Measurements from ENCODE around the gene PTPN1. TPM values are rescaled to one million over a fixed set of nuclear protein-coding genes. Genes with fewer than 3 reads are reported as not detected.

PTPN1 gene
- total and polyA plus RNA-seq, 2 donors (not counting 3 experiments of a cell fraction or from before 2014, with no cell fraction given), result 41.1 to 64.3 TPM

DNA sequence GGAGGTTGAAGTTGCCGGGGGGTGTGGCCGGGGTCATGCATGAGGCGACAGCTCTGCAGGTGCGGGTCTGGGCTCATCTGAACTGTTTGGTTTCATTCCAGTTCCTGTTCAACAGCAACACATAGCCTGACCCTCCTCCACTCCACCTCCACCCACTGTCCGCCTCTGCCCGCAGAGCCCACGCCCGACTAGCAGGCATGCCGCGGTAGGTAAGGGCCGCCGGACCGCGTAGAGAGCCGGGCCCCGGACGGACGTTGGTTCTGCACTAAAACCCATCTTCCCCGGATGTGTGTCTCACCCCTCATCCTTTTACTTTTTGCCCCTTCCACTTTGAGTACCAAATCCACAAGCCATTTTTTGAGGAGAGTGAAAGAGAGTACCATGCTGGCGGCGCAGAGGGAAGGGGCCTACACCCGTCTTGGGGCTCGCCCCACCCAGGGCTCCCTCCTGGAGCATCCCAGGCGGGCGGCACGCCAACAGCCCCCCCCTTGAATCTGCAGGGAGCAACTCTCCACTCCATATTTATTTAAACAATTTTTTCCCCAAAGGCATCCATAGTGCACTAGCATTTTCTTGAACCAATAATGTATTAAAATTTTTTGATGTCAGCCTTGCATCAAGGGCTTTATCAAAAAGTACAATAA lies 72.5 kb downstream of the PTPN1 start:
- no peak for FAIRE-seq
- H3K9me3 ChIP-seq (replicated peaks; ENCODE audit: control insufficient read depth, insufficient read depth, low read length), result no peaks in the 10 kb centered on the region
- H3K4me2 ChIP-seq (ENCODE audit: insufficient read depth, low read length), result no peak overlapping the region
- peaks cover 8% of the 10 kb centered on the region for H3K79me2 ChIP-seq (ENCODE audit: control insufficient read depth, insufficient read depth, low read length)
- no peak for TF ChIP-seq GATA2 (IDR thresholded peaks at IDR 0.05; ENCODE audit: insufficient read depth, insufficient read length, low read depth, low read length)
- TF ChIP-seq JUN (IDR thresholded peaks at IDR 0.05; ENCODE audit: borderline replicate concordance, insufficient read depth, insufficient read length, low read depth), result no peak
- TF ChIP-seq, protein P1, sequence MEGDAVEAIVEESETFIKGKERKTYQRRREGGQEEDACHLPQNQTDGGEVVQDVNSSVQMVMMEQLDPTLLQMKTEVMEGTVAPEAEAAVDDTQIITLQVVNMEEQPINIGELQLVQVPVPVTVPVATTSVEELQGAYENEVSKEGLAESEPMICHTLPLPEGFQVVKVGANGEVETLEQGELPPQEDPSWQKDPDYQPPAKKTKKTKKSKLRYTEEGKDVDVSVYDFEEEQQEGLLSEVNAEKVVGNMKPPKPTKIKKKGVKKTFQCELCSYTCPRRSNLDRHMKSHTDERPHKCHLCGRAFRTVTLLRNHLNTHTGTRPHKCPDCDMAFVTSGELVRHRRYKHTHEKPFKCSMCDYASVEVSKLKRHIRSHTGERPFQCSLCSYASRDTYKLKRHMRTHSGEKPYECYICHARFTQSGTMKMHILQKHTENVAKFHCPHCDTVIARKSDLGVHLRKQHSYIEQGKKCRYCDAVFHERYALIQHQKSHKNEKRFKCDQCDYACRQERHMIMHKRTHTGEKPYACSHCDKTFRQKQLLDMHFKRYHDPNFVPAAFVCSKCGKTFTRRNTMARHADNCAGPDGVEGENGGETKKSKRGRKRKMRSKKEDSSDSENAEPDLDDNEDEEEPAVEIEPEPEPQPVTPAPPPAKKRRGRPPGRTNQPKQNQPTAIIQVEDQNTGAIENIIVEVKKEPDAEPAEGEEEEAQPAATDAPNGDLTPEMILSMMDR (IDR thresholded peaks at IDR 0.05; ENCODE audit: extremely low read depth in 1 of 2, insufficient read depth in 1 of 2, low read depth in 1 of 2, low read length in 2 of 2), result no peak
- no peak for TF ChIP-seq MAX (IDR thresholded peaks at IDR 0.05; ENCODE audit: insufficient read depth, insufficient read length)
- no peak for TF ChIP-seq MYC (IDR thresholded peaks at IDR 0.05; ENCODE audit: low read depth, low read length)
- no peak for TF ChIP-seq POLR2A (IDR thresholded peaks at IDR 0.05; ENCODE audit: low read depth, low read length)
- TF ChIP-seq EZH2 (IDR thresholded peaks at IDR 0.05; ENCODE audit: borderline replicate concordance, low read depth, low read length, severe bottlenecking), result no peak
- ChIA-PET POLR2A (no interaction called here), CTCF (no interaction called here)
- H2AFZ ChIP-seq (ENCODE audit: low read depth, low read length), result no peak overlapping the region
- intact Hi-C loops (cut with micrococcal nuclease), result loop anchor here (5.0 kb wide), 1 partner anchor 205 kb away; no protein-coding TSS in a partner anchor
- BruUV-seq (replicated peaks), result no TSS peak
- H4K20me1 ChIP-seq (replicated peaks; ENCODE audit: control insufficient read depth, extremely low read depth, insufficient read depth, low read length), result no peaks in the 10 kb centered on the region
- peaks cover 35 to 63% of the 10 kb centered on the region in 2 experiments for H3K36me3 ChIP-seq (ENCODE audit: control insufficient read depth in 2 of 2, extremely low read depth in 1 of 2, insufficient read depth in 2 of 2, low read length in 2 of 2)
- H3K4me1 ChIP-seq (ENCODE audit: control insufficient read depth, extremely low read depth, insufficient read depth, low read length), result no peaks in the 10 kb centered on the region
- H3K27ac ChIP-seq (ENCODE audit: insufficient read depth, low read depth, low read length), result no peak overlapping the region
- no peak overlapping the region for H3K4me3 ChIP-seq (replicated peaks in 1 of 3; ENCODE audit: insufficient read depth in 1 of 3, low read depth in 1 of 3, low read length in 3 of 3)
- no peak overlapping the region for H3K9ac ChIP-seq (replicated peaks; ENCODE audit: extremely low read depth, insufficient read depth, low read length)
- DNase-seq (ENCODE audit: low read depth, low spot score), result no peak
- no peaks in the 10 kb centered on the region for H3K27me3 ChIP-seq (ENCODE audit: control insufficient read depth in 2 of 2, insufficient read depth in 2 of 2, low read length in 2 of 2)
- dilution Hi-C loops (cut with MboI; ENCODE audit: extremely low pct_ligation_motif_present, low sequenced_read_pairs), result no loop called here
- H3K9me1 ChIP-seq (replicated peaks; ENCODE audit: control insufficient read depth, extremely low read depth, insufficient read depth, low read length), result no peaks in the 10 kb centered on the region

Measured in endothelial cell of umbilical vein (primary cell).